Activated CD4-positive, alpha-beta memory T cell treated with anti-CD3 and anti-CD28 coated beads, Interleukin-2, amount 10 ng/mL, durations not matched to agents 7 days and 5 days (primary cell): ENCODE measurements around the gene CADPS2. TPM values are rescaled to one million over a fixed set of nuclear protein-coding genes. Genes with fewer than 3 reads are reported as not detected.

Source experiments
- CTCF ChIA-PET: fragments of 350-600 bp; sonication (Branson Sonifier 250); formaldehyde crosslinking; loops from one replicate; lab custom pipeline; 2021; ENCODE audit warnings: antibody characterized with exemption, inconsistent platforms; lab: Charles Lee
- POLR2A ChIA-PET: fragments of 350-600 bp; sonication (Branson Sonifier 250); formaldehyde crosslinking; loops from one replicate; lab custom pipeline; 2021; ENCODE audit warnings: antibody characterized with exemption; lab: Charles Lee
- DNase-seq: peaks from one replicate; pipeline ENCODE4 v3.0.0-alpha.2; 2020
- H3K27ac Mint-ChIP-seq: one replicate; pipeline ENCODE4 v1.8.0; 2021; ENCODE audit warnings: mild to moderate bottlenecking, mixed read lengths
- H3K27me3 Mint-ChIP-seq: one replicate; pipeline ENCODE4 v1.8.0; 2021; ENCODE audit warnings: mixed read lengths
- H3K36me3 Mint-ChIP-seq: one replicate; pipeline ENCODE4 v1.8.0; 2021; ENCODE audit warnings: low read depth, mixed read lengths
- H3K4me1 Mint-ChIP-seq: one replicate; pipeline ENCODE4 v1.8.0; 2021; ENCODE audit warnings: mixed read lengths
- H3K4me3 Mint-ChIP-seq: one replicate; pipeline ENCODE4 v1.8.0; 2021; ENCODE audit warnings: mild to moderate bottlenecking, mixed read lengths
- H3K9me3 Mint-ChIP-seq: one replicate; pipeline ENCODE4 v1.8.0; 2021; ENCODE audit warnings: mixed read lengths
- total RNA-seq, 2 experiments: library from RNA; stranded (reverse); gene quantifications; one replicate each; pipeline ENCODE4 v1.2.3, GENCODE V29; 2021

The CADPS2 gene
- total RNA-seq, 2 experiments from 2014 or later: not detected

GRCh38 chr7:122438006-122438405, 448.3 kb downstream of the CADPS2 start:
- no peaks in the 10 kb centered on the region for H3K4me1 Mint-ChIP-seq
- no peaks in the 10 kb centered on the region for H3K36me3 Mint-ChIP-seq
- POLR2A ChIA-PET: no interaction called here
- CTCF ChIA-PET: no interaction called here
- H3K27ac Mint-ChIP-seq: no peak overlapping the region
- H3K9me3 Mint-ChIP-seq: no peaks in the 10 kb centered on the region
- H3K4me3 Mint-ChIP-seq: no peak overlapping the region
- H3K27me3 Mint-ChIP-seq: no peaks in the 10 kb centered on the region
- DNase-seq: no peak

- no peak for DNase-seq
- Mint-ChIP-seq H3K9me3 (no peaks in the 10 kb centered on the region), H3K4me3 (no peak overlapping the region), H3K36me3 (no peaks in the 10 kb centered on the region), H3K4me1 (no peaks in the 10 kb centered on the region), H3K27ac (no peak overlapping the region), H3K27me3 (no peaks in the 10 kb centered on the region)
- ChIA-PET CTCF (no interaction called here), POLR2A (no interaction called here)
These were observed 452.5 kb downstream of the CADPS2 start for GRCh38 chr7:122433765-122434164.

GRCh38 chr7:122430710-122431109, 455.6 kb downstream of the CADPS2 start:
- POLR2A ChIA-PET: no interaction called here
- Mint-ChIP-seq H3K27me3 (no peaks in the 10 kb centered on the region), H3K9me3 (no peaks in the 10 kb centered on the region), H3K4me1 (no peaks in the 10 kb centered on the region), H3K4me3 (no peak overlapping the region), H3K36me3 (no peaks in the 10 kb centered on the region), H3K27ac (no peak overlapping the region)
- no peak for DNase-seq
- CTCF ChIA-PET: interaction anchor here (0.5 kb wide), 1 partner anchor 13 kb away, joined by 3 read pairs; no protein-coding TSS in a partner anchor

GRCh38 chr7:122429926-122430325, 456.3 kb downstream of the CADPS2 start:
- Mint-ChIP-seq H3K4me3 (no peak overlapping the region), H3K4me1 (no peaks in the 10 kb centered on the region), H3K36me3 (no peaks in the 10 kb centered on the region), H3K9me3 (no peaks in the 10 kb centered on the region), H3K27me3 (no peaks in the 10 kb centered on the region), H3K27ac (no peak overlapping the region)
- POLR2A ChIA-PET: no interaction called here
- no peak for DNase-seq
- CTCF ChIA-PET: no interaction called here

- H3K36me3 Mint-ChIP-seq: no peaks in the 10 kb centered on the region
- no peaks in the 10 kb centered on the region for H3K27me3 Mint-ChIP-seq
- peaks cover 2% of the 10 kb centered on the region for H3K9me3 Mint-ChIP-seq
- no peak for DNase-seq
- H3K4me1 Mint-ChIP-seq: no peaks in the 10 kb centered on the region
- no peak overlapping the region for H3K27ac Mint-ChIP-seq
- CTCF ChIA-PET: interaction anchor here (0.6 kb wide), 1 partner anchor 15 kb away, joined by 3 read pairs; no protein-coding TSS in a partner anchor
- POLR2A ChIA-PET: no interaction called here
- H3K4me3 Mint-ChIP-seq: no peak overlapping the region
These were observed 460.5 kb downstream of the CADPS2 start for GRCh38 chr7:122425731-122426130.

- ChIA-PET CTCF (no interaction called here), POLR2A (no interaction called here)
- peaks cover 2% of the 10 kb centered on the region for H3K9me3 Mint-ChIP-seq
- no peaks in the 10 kb centered on the region for H3K27me3 Mint-ChIP-seq
- H3K4me3 Mint-ChIP-seq: no peak overlapping the region
- no peak overlapping the region for H3K27ac Mint-ChIP-seq
- no peaks in the 10 kb centered on the region for H3K4me1 Mint-ChIP-seq
- DNase-seq: no peak
- no peaks in the 10 kb centered on the region for H3K36me3 Mint-ChIP-seq
These were observed 462.7 kb downstream of the CADPS2 start for GRCh38 chr7:122423591-122423990.

GRCh38 chr7:122416336-122416735, 469.9 kb downstream of the CADPS2 start:
- DNase-seq: no peak
- CTCF ChIA-PET: no interaction called here
- Mint-ChIP-seq H3K4me3 (no peak overlapping the region), H3K9me3 (peaks cover 3% of the 10 kb centered on the region), H3K36me3 (no peaks in the 10 kb centered on the region), H3K27me3 (no peaks in the 10 kb centered on the region), H3K27ac (no peak overlapping the region), H3K4me1 (no peaks in the 10 kb centered on the region)
- POLR2A ChIA-PET: no interaction called here

- H3K27ac Mint-ChIP-seq: no peak overlapping the region
- DNase-seq: no peak
- no peaks in the 10 kb centered on the region for H3K36me3 Mint-ChIP-seq
- peaks cover 5% of the 10 kb centered on the region for H3K9me3 Mint-ChIP-seq
- no peaks in the 10 kb centered on the region for H3K27me3 Mint-ChIP-seq
- ChIA-PET CTCF (no interaction called here), POLR2A (no interaction called here)
- no peaks in the 10 kb centered on the region for H3K4me1 Mint-ChIP-seq
- no peak overlapping the region for H3K4me3 Mint-ChIP-seq
These were observed 470.8 kb downstream of the CADPS2 start for GRCh38 chr7:122415510-122415909.

GRCh38 chr7:122413339-122413738, 472.9 kb downstream of the CADPS2 start:
- Mint-ChIP-seq H3K27ac (no peak overlapping the region), H3K9me3 (peaks cover 8% of the 10 kb centered on the region), H3K4me1 (no peaks in the 10 kb centered on the region), H3K4me3 (no peak overlapping the region), H3K36me3 (no peaks in the 10 kb centered on the region), H3K27me3 (no peaks in the 10 kb centered on the region)
- DNase-seq: no peak
- ChIA-PET POLR2A (no interaction called here), CTCF (no interaction called here)

GRCh38 chr7:122412883-122413282, 473.4 kb downstream of the CADPS2 start:
- H3K27ac Mint-ChIP-seq: no peak overlapping the region
- DNase-seq: no peak
- ChIA-PET CTCF (no interaction called here), POLR2A (no interaction called here)
- H3K9me3 Mint-ChIP-seq: peaks cover 8% of the 10 kb centered on the region
- H3K36me3 Mint-ChIP-seq: no peaks in the 10 kb centered on the region
- no peaks in the 10 kb centered on the region for H3K27me3 Mint-ChIP-seq
- H3K4me3 Mint-ChIP-seq: no peak overlapping the region
- H3K4me1 Mint-ChIP-seq: no peaks in the 10 kb centered on the region

- Mint-ChIP-seq H3K36me3 (no peaks in the 10 kb centered on the region), H3K4me3 (no peak overlapping the region), H3K27me3 (no peaks in the 10 kb centered on the region), H3K9me3 (peaks cover 5% of the 10 kb centered on the region), H3K27ac (no peak overlapping the region), H3K4me1 (no peaks in the 10 kb centered on the region)
- POLR2A ChIA-PET: no interaction called here
- CTCF ChIA-PET: no interaction called here
- no peak for DNase-seq
These were observed 473.8 kb downstream of the CADPS2 start for GRCh38 chr7:122412441-122412840.

GRCh38 chr7:122407195-122407594, 479.1 kb downstream of the CADPS2 start:
- CTCF ChIA-PET: no interaction called here
- H3K4me1 Mint-ChIP-seq: no peaks in the 10 kb centered on the region
- peaks cover 5% of the 10 kb centered on the region for H3K9me3 Mint-ChIP-seq

GRCh38 chr7:122403113-122403512, 483.1 kb downstream of the CADPS2 start:
- no peaks in the 10 kb centered on the region for H3K9me3 Mint-ChIP-seq
- POLR2A ChIA-PET: no interaction called here
- no peaks in the 10 kb centered on the region for H3K4me1 Mint-ChIP-seq
- DNase-seq: no peak
- no peak overlapping the region for H3K4me3 Mint-ChIP-seq
- no peak overlapping the region for H3K27ac Mint-ChIP-seq
- CTCF ChIA-PET: no interaction called here
- no peaks in the 10 kb centered on the region for H3K36me3 Mint-ChIP-seq
- no peaks in the 10 kb centered on the region for H3K27me3 Mint-ChIP-seq

More at GRCh38 chr7:122407195-122407594, 479.1 kb downstream of the CADPS2 start:
- Mint-ChIP-seq H3K36me3 (no peaks in the 10 kb centered on the region), H3K27me3 (no peaks in the 10 kb centered on the region), H3K4me3 (no peak overlapping the region), H3K27ac (no peak overlapping the region)
- POLR2A ChIA-PET: no interaction called here
- no peak for DNase-seq

GRCh38 chr7:122402235-122402634, 484.0 kb downstream of the CADPS2 start:
- Mint-ChIP-seq H3K4me1 (no peaks in the 10 kb centered on the region), H3K4me3 (no peak overlapping the region), H3K9me3 (no peaks in the 10 kb centered on the region), H3K27ac (no peak overlapping the region), H3K27me3 (no peaks in the 10 kb centered on the region), H3K36me3 (no peaks in the 10 kb centered on the region)
- ChIA-PET CTCF (no interaction called here), POLR2A (no interaction called here)
- no peak for DNase-seq
